ENCODE data around the gene PLEKHG3.

DNA sequence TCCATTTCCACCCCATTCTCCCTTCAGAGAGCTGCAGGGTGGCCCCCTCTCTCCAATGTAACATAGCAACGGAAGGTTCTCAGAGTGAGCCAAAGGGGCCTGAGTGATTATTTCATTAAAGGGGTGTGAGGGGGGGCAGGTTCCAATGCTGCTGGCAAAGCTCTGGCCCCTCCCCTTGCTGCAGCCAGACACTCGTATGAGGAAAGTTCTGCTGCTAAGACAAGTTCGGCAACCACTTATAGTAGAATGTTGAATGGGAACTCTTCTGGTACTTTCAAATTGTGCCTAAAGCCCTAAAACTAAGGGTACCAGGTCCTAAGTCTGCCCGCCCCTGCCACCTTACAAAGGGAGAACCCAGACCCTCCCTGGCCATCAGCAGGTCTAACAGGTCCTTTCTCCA lies 49.8 kb downstream of the PLEKHG3 start:
- TF ChIP-seq, protein P1, sequence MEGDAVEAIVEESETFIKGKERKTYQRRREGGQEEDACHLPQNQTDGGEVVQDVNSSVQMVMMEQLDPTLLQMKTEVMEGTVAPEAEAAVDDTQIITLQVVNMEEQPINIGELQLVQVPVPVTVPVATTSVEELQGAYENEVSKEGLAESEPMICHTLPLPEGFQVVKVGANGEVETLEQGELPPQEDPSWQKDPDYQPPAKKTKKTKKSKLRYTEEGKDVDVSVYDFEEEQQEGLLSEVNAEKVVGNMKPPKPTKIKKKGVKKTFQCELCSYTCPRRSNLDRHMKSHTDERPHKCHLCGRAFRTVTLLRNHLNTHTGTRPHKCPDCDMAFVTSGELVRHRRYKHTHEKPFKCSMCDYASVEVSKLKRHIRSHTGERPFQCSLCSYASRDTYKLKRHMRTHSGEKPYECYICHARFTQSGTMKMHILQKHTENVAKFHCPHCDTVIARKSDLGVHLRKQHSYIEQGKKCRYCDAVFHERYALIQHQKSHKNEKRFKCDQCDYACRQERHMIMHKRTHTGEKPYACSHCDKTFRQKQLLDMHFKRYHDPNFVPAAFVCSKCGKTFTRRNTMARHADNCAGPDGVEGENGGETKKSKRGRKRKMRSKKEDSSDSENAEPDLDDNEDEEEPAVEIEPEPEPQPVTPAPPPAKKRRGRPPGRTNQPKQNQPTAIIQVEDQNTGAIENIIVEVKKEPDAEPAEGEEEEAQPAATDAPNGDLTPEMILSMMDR (optimal IDR thresholded peaks at IDR 0.05 in 1 of 3, IDR thresholded peaks at IDR 0.05 in 1 of 3, conservative IDR thresholded peaks at IDR 0.05 in 1 of 3; ENCODE audit: extremely low read depth in 1 of 3, insufficient read depth in 2 of 3, low read length in 3 of 3) = no peak
- no peak for TF ChIP-seq EZH2 (IDR thresholded peaks at IDR 0.05; ENCODE audit: low read length)

Measured in keratinocyte (primary cell).